ENCODE data around the gene CCT7. TPM values are rescaled to one million over a fixed set of nuclear protein-coding genes. Genes with fewer than 3 reads are reported as not detected.

The CCT7 gene
- total and polyA plus RNA-seq, 2 of the 8 experiments (the other 6 are each of a cell fraction or from before 2014, with no cell fraction given): 440 to 474 TPM

DNA sequence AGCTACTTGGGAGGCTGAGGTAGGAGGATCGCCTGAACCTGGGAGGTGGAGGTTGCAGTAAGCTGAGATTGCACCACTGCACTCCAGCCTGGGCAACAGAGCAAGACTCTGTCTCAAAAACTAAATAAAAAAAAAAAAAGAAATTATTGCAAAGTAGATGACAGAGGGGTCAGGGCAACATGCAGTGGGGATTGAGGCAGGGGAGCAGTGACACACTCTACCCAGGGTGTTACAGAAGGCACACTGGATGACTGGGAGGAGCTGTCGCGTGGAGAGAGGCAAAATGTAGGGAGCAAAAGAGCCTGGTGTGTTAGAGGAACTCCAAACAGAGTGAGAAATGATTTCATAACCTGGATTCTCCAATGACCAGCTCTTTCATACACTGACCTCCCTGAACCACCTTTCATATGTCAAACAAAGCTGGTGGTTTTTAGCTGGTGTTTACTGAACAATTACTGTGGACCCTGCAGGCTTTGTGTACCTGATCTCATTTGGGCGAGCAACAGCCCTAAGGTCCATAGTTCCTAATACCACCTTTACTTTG, 28.1 kb downstream of the CCT7 start (continued):
- TF ChIP-seq, protein P1, sequence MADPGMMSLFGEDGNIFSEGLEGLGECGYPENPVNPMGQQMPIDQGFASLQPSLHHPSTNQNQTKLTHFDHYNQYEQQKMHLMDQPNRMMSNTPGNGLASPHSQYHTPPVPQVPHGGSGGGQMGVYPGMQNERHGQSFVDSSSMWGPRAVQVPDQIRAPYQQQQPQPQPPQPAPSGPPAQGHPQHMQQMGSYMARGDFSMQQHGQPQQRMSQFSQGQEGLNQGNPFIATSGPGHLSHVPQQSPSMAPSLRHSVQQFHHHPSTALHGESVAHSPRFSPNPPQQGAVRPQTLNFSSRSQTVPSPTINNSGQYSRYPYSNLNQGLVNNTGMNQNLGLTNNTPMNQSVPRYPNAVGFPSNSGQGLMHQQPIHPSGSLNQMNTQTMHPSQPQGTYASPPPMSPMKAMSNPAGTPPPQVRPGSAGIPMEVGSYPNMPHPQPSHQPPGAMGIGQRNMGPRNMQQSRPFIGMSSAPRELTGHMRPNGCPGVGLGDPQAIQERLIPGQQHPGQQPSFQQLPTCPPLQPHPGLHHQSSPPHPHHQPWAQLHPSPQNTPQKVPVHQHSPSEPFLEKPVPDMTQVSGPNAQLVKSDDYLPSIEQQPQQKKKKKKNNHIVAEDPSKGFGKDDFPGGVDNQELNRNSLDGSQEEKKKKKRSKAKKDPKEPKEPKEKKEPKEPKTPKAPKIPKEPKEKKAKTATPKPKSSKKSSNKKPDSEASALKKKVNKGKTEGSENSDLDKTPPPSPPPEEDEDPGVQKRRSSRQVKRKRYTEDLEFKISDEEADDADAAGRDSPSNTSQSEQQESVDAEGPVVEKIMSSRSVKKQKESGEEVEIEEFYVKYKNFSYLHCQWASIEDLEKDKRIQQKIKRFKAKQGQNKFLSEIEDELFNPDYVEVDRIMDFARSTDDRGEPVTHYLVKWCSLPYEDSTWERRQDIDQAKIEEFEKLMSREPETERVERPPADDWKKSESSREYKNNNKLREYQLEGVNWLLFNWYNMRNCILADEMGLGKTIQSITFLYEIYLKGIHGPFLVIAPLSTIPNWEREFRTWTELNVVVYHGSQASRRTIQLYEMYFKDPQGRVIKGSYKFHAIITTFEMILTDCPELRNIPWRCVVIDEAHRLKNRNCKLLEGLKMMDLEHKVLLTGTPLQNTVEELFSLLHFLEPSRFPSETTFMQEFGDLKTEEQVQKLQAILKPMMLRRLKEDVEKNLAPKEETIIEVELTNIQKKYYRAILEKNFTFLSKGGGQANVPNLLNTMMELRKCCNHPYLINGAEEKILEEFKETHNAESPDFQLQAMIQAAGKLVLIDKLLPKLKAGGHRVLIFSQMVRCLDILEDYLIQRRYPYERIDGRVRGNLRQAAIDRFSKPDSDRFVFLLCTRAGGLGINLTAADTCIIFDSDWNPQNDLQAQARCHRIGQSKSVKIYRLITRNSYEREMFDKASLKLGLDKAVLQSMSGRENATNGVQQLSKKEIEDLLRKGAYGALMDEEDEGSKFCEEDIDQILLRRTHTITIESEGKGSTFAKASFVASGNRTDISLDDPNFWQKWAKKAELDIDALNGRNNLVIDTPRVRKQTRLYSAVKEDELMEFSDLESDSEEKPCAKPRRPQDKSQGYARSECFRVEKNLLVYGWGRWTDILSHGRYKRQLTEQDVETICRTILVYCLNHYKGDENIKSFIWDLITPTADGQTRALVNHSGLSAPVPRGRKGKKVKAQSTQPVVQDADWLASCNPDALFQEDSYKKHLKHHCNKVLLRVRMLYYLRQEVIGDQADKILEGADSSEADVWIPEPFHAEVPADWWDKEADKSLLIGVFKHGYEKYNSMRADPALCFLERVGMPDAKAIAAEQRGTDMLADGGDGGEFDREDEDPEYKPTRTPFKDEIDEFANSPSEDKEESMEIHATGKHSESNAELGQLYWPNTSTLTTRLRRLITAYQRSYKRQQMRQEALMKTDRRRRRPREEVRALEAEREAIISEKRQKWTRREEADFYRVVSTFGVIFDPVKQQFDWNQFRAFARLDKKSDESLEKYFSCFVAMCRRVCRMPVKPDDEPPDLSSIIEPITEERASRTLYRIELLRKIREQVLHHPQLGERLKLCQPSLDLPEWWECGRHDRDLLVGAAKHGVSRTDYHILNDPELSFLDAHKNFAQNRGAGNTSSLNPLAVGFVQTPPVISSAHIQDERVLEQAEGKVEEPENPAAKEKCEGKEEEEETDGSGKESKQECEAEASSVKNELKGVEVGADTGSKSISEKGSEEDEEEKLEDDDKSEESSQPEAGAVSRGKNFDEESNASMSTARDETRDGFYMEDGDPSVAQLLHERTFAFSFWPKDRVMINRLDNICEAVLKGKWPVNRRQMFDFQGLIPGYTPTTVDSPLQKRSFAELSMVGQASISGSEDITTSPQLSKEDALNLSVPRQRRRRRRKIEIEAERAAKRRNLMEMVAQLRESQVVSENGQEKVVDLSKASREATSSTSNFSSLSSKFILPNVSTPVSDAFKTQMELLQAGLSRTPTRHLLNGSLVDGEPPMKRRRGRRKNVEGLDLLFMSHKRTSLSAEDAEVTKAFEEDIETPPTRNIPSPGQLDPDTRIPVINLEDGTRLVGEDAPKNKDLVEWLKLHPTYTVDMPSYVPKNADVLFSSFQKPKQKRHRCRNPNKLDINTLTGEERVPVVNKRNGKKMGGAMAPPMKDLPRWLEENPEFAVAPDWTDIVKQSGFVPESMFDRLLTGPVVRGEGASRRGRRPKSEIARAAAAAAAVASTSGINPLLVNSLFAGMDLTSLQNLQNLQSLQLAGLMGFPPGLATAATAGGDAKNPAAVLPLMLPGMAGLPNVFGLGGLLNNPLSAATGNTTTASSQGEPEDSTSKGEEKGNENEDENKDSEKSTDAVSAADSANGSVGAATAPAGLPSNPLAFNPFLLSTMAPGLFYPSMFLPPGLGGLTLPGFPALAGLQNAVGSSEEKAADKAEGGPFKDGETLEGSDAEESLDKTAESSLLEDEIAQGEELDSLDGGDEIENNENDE (IDR thresholded peaks at IDR 0.05; ENCODE audit: insufficient replicate concordance, low read length): no peak
- TF ChIP-seq FOSL1 (IDR thresholded peaks at IDR 0.05; ENCODE audit: insufficient read depth, low read depth, low read length): no peak
- TF ChIP-seq CBX8 (IDR thresholded peaks at IDR 0.05; ENCODE audit: borderline replicate concordance, low read depth, low read length): no peak
- no peak for TF ChIP-seq NRF1 (IDR thresholded peaks at IDR 0.05; ENCODE audit: low read depth, low read length)
- TF ChIP-seq NANOG (IDR thresholded peaks at IDR 0.05; ENCODE audit: insufficient read depth, low read depth, low read length, poor library complexity, severe bottlenecking): no peak
- no peak for TF ChIP-seq HDAC6 (IDR thresholded peaks at IDR 0.05; ENCODE audit: low read depth, low read length)
- no peak for TF ChIP-seq BCL11A (IDR thresholded peaks at IDR 0.05; ENCODE audit: low read depth in 2 of 2, low read length in 2 of 2)
- TF ChIP-seq POLR2A (IDR thresholded peaks at IDR 0.05; ENCODE audit: control extremely low read depth in 1 of 2, low read depth in 2 of 2, low read length in 2 of 2): no peak
- TF ChIP-seq JUND (IDR thresholded peaks at IDR 0.05; ENCODE audit: low read length): no peak
- TF ChIP-seq KDM1A (IDR thresholded peaks at IDR 0.05; ENCODE audit: borderline replicate concordance, low read length): no peak
- no peak for TF ChIP-seq GTF2F1 (IDR thresholded peaks at IDR 0.05; ENCODE audit: borderline replicate concordance, low read depth, low read length)
- TF ChIP-seq SRF (IDR thresholded peaks at IDR 0.05; ENCODE audit: low read depth, low read length): no peak

Measured in H1 (cell line).